IPS-18c (cell line): ENCODE results near the gene USP17L25.
"Not testable (repeated sequence)": the region's sequence is repeated elsewhere in the genome, so short reads cannot be mapped to it uniquely, and the experiment has no call there.

Experiments
- H3K4me3 ChIP-seq: 2 replicates; pipeline ENCODE4 v1.7.0; 2013; ENCODE audit warnings: low read depth, mild to moderate bottlenecking, low read length, moderate library complexity; ENCODE audit not compliant: insufficient read depth
- H3K9me3 ChIP-seq: one replicate; pipeline ENCODE4 v1.6.1; 2013; ENCODE audit warnings: mild to moderate bottlenecking, low read length, moderate library complexity; ENCODE audit not compliant: control insufficient read depth, insufficient read depth

USP17L25 gene

GRCh38 chr4:9329611-9330010, at the start of gene USP17L25:
Gene USP17L25, plus strand, starts transcription at chr4:9329911. Its CDS starts 0 bp downstream, at chr4:9329911.
- H3K4me3 ChIP-seq, H3K9me3 ChIP-seq: not testable (repeated sequence)

- not testable (repeated sequence) for H3K9me3 ChIP-seq, H3K4me3 ChIP-seq
Observed at GRCh38 chr4:9324191-9324590, 5.5 kb upstream of the USP17L25 start.

GRCh38 chr4:9324865-9325264, 4.8 kb upstream of the USP17L25 start, which contains the start of gene USP17L24:
Gene USP17L24, plus strand, starts transcription at chr4:9325165. Its CDS starts 0 bp downstream, at chr4:9325165.
- H3K4me3 ChIP-seq, H3K9me3 ChIP-seq: not testable (repeated sequence)

- not testable (repeated sequence) for H3K9me3 ChIP-seq, H3K4me3 ChIP-seq
Observed at GRCh38 chr4:9334358-9334757, 4.6 kb downstream of the USP17L25 start, which contains the start of gene USP17L26. Gene USP17L26, plus strand, starts transcription at chr4:9334658. Its CDS starts 0 bp downstream, at chr4:9334658.

GRCh38 chr4:9339103-9339502, 9.4 kb downstream of the USP17L25 start, which contains the start of gene USP17L5:
Gene USP17L5, plus strand, starts transcription at chr4:9339403. Its CDS starts 0 bp downstream, at chr4:9339403.
- H3K4me3 ChIP-seq, H3K9me3 ChIP-seq: not testable (repeated sequence)

- H3K9me3 ChIP-seq, H3K4me3 ChIP-seq: not testable (repeated sequence)
Observed at GRCh38 chr4:9343848-9344247, 14.1 kb downstream of the USP17L25 start, which contains the start of gene USP17L27. Gene USP17L27, plus strand, starts transcription at chr4:9344148. Its CDS starts 0 bp downstream, at chr4:9344148.

GRCh38 chr4:9348593-9348992, 18.9 kb downstream of the USP17L25 start, which contains the start of gene USP17L28:
Gene USP17L28, plus strand, starts transcription at chr4:9348893. Its CDS starts 0 bp downstream, at chr4:9348893.
- H3K4me3 ChIP-seq, H3K9me3 ChIP-seq: not testable (repeated sequence)

- H3K9me3 ChIP-seq: not testable (repeated sequence)
Observed at GRCh38 chr4:9350866-9351265, 21.2 kb downstream of the USP17L25 start.

GRCh38 chr4:9353338-9353737, 23.6 kb downstream of the USP17L25 start, which contains the start of gene USP17L29:
Gene USP17L29, plus strand, starts transcription at chr4:9353638. Its CDS starts 0 bp downstream, at chr4:9353638.
- H3K4me3 ChIP-seq, H3K9me3 ChIP-seq: not testable (repeated sequence)

More at GRCh38 chr4:9350866-9351265, 21.2 kb downstream of the USP17L25 start:
- H3K4me3 ChIP-seq: not testable (repeated sequence)

- H3K4me3 ChIP-seq, H3K9me3 ChIP-seq: not testable (repeated sequence)
Observed at GRCh38 chr4:9362829-9363228, 33.1 kb downstream of the USP17L25 start, which contains the start of gene USP17L30. Gene USP17L30, plus strand, starts transcription at chr4:9363129. Its CDS starts 0 bp downstream, at chr4:9363129.

GRCh38 chr4:9379881-9380280, 50.2 kb downstream of the USP17L25 start:
- not testable (repeated sequence) for H3K4me3 ChIP-seq, H3K9me3 ChIP-seq
